IMR-90 (cell line): ENCODE measurements around the gene AREL1. TPM values are rescaled to one million over a fixed set of nuclear protein-coding genes. Genes with fewer than 3 reads are reported as not detected.

Source experiments
- ATAC-seq: fragments of 200-7000 bp; cut with Tn5 transposase; 2 replicates; pipeline ENCODE4 v1.9.1; 2020; ENCODE audit warnings: low read depth, mild to moderate bottlenecking, moderate library complexity
- BruUV-seq: library from RNA; stranded (reverse); fragments of 400-500 nt; replicated peaks from 2 replicates; lab custom pipeline; 2021; lab: Mats Ljungman, UMichigan
- CTCF ChIA-PET: fragments of 300-600 bp; formaldehyde crosslinking; extraction: SDS; loops from one replicate; lab custom pipeline; 2021; ENCODE audit warnings: antibody characterized with exemption; lab: Yijun Ruan, JAX
- POLR2A ChIA-PET: fragments of 300-600 bp; sonication (Branson Sonifier 250); formaldehyde crosslinking; loops from one replicate; lab custom pipeline; 2022; ENCODE audit warnings: antibody characterized with exemption; ENCODE audit not compliant: unreplicated experiment; lab: Charles Lee
- DNase-seq: peaks from one replicate; pipeline ENCODE4 v3.0.0; 2013
- H2AFZ ChIP-seq: replicated peaks from 2 replicates; pipeline ENCODE3; 2013; ENCODE audit warnings: low read length, mild to moderate bottlenecking; ENCODE audit not compliant: poor library complexity
- H2AK5ac ChIP-seq: 2 replicates; pipeline ENCODE4 v1.6.1; 2013; ENCODE audit warnings: low read depth, low read length, inconsistent platforms
- H2AK9ac ChIP-seq: replicated peaks from 2 replicates; pipeline ENCODE3; 2013; ENCODE audit warnings: mild to moderate bottlenecking, low read depth, low read length, moderate library complexity; ENCODE audit not compliant: poor library complexity
- H2BK120ac ChIP-seq: 2 replicates; pipeline ENCODE4 v1.6.1; 2013; ENCODE audit warnings: low read depth, low read length, inconsistent platforms
- H2BK15ac ChIP-seq: 3 replicates; pipeline ENCODE4 v1.6.1; 2013; ENCODE audit warnings: low read depth, low read length, inconsistent platforms
- H2BK20ac ChIP-seq: 2 replicates; pipeline ENCODE4 v1.6.1; 2013; ENCODE audit warnings: low read depth, mild to moderate bottlenecking, inconsistent platforms, low read length, moderate library complexity
- H2BK5ac ChIP-seq: 2 replicates; pipeline ENCODE4 v1.6.1; 2013; ENCODE audit warnings: mild to moderate bottlenecking, low read depth, low read length, inconsistent platforms; ENCODE audit not compliant: poor library complexity, severe bottlenecking
- H3K14ac ChIP-seq: replicated peaks from 2 replicates; pipeline ENCODE4 v1.6.1; 2013; ENCODE audit warnings: low read depth, low read length, inconsistent platforms
- H3K18ac ChIP-seq: 2 replicates; pipeline ENCODE4 v1.6.1; 2013; ENCODE audit warnings: low read depth, low read length, control low read depth
- H3K23ac ChIP-seq: 2 replicates; pipeline ENCODE4 v1.6.1; 2013; ENCODE audit warnings: low read depth, low read length, inconsistent platforms
- H3K27ac ChIP-seq: 2 replicates; pipeline ENCODE4 v1.5.1; 2013; ENCODE audit warnings: mild to moderate bottlenecking, control low read depth, low read length; ENCODE audit not compliant: insufficient read depth
- H3K27me3 ChIP-seq: 2 replicates; pipeline ENCODE4 v1.6.1; 2013; ENCODE audit warnings: low read length; ENCODE audit not compliant: control insufficient read depth, insufficient read depth
- H3K36me3 ChIP-seq: 2 replicates; pipeline ENCODE4 v1.6.1; 2013; ENCODE audit warnings: low read length, mixed read lengths; ENCODE audit not compliant: control insufficient read depth, insufficient read depth
- H3K4ac ChIP-seq: 2 replicates; pipeline ENCODE4 v1.6.1; 2013; ENCODE audit warnings: low read depth, low read length, inconsistent platforms
- H3K4me1 ChIP-seq: 2 replicates; pipeline ENCODE4 v1.6.1; 2013; ENCODE audit warnings: low read length, mixed read lengths; ENCODE audit not compliant: control insufficient read depth, insufficient read depth
- H3K4me2 ChIP-seq: 2 replicates; pipeline ENCODE4 v1.6.1; 2013; ENCODE audit warnings: low read depth, mild to moderate bottlenecking, control low read depth, low read length, moderate library complexity
- H3K4me3 ChIP-seq: 2 replicates; pipeline ENCODE4 v1.5.1; 2013; ENCODE audit warnings: low read depth, mild to moderate bottlenecking, control low read depth, low read length, moderate library complexity; ENCODE audit not compliant: insufficient read depth
- H3K56ac ChIP-seq: 2 replicates; pipeline ENCODE4 v1.6.1; 2013; ENCODE audit warnings: low read length, inconsistent platforms; ENCODE audit not compliant: insufficient read depth; ENCODE audit errors: extremely low read depth
- H3K79me1 ChIP-seq, 2 experiments: 2 replicates each; pipeline ENCODE4 v1.6.1; 2013; ENCODE audit warnings: low read length in 2 of 2, inconsistent platforms in 1 of 2, low read depth in 1 of 2
- H3K9ac ChIP-seq: 2 replicates; pipeline ENCODE4 v1.6.1; 2013; ENCODE audit warnings: low read depth, low read length, control low read depth
- H3K9me1 ChIP-seq: 2 replicates; pipeline ENCODE4 v1.6.1; 2013; ENCODE audit warnings: low read length, inconsistent platforms; ENCODE audit not compliant: insufficient read depth
- H3K9me3 ChIP-seq: 2 replicates; pipeline ENCODE4 v1.6.1; 2013; ENCODE audit warnings: low read length; ENCODE audit not compliant: control insufficient read depth, insufficient read depth
- H4K20me1 ChIP-seq: 2 replicates; pipeline ENCODE4 v1.6.1; 2013; ENCODE audit warnings: low read length, inconsistent platforms; ENCODE audit not compliant: insufficient read depth
- H4K5ac ChIP-seq: 2 replicates; pipeline ENCODE4 v1.6.1; 2013; ENCODE audit warnings: mild to moderate bottlenecking, low read depth, low read length, control low read depth
- H4K8ac ChIP-seq, 2 experiments: 2 replicates each; pipeline ENCODE4 v1.6.1; 2013; ENCODE audit warnings: low read depth in 2 of 2, low read length in 2 of 2, control low read depth in 1 of 2, inconsistent platforms in 1 of 2
- H4K91ac ChIP-seq: 2 replicates; pipeline ENCODE4 v1.6.1; 2013; ENCODE audit warnings: low read depth, low read length, inconsistent platforms; ENCODE audit not compliant: insufficient read depth
- MXI1 ChIP-seq: IDR thresholded peaks from 2 replicates; pipeline ENCODE4 v1.6.1; 2012; ENCODE audit warnings: low read depth, mild to moderate bottlenecking, low read length, moderate library complexity, borderline replicate concordance
- RFX5 ChIP-seq: IDR thresholded peaks from 2 replicates; pipeline ENCODE4 v1.8.0; 2012; ENCODE audit warnings: low read depth, mild to moderate bottlenecking, low read length, moderate library complexity
- WGBS, 2 experiments: methylation state at CpG; one replicate each; pipeline versions ENCODE4 v1.1.5 to v1.1.7; 2013; ENCODE audit warnings: missing lambda C conversion rate in 2 of 2; ENCODE audit not compliant: insufficient read length in 1 of 2; ENCODE audit errors: extremely low coverage in 2 of 2; 5-methylcytosine and 5-hydroxymethylcytosine counted together
- dilution Hi-C: fragments of 300-500 bp; cut with HindIII; formaldehyde crosslinking; loops from one replicate; pipeline ENCODE4 v1.14.3; 2018; ENCODE audit warnings: low sequenced_read_pairs; ENCODE audit not compliant: unreplicated experiment
- in situ Hi-C: fragments of 300-500 bp; cut with MboI; formaldehyde crosslinking; loops from 3 replicates; pipeline ENCODE4 v1.14.3; 2019; ENCODE audit warnings: low sequenced_read_pairs, inconsistent platforms, mixed read lengths
- intact Hi-C: fragments of 100-400 bp; cut with micrococcal nuclease; formaldehyde crosslinking; loops from 2 replicates; pipeline ENCODE4 v1.10.0; 2022
- polyA plus RNA-seq, 3 experiments: library from polyadenylated mRNA; depleted of rRNA; stranded (reverse); fragments of >200 nt; gene quantifications; 2 replicates each; pipeline ENCODE4 v1.2.3, GENCODE V29; 2012; ENCODE audit warnings: low replicate concordance in 1 of 3
- total RNA-seq: library from RNA; depleted of rRNA; stranded (reverse); fragments of >200 nt; gene quantifications from 2 replicates; pipeline ENCODE4 v1.2.3, GENCODE V29; 2012
- TF ChIP-seq, protein P1 (sequence below): conservative IDR thresholded peaks from 2 replicates; pipeline ENCODE4 v1.5.1; 2012; ENCODE audit warnings: mild to moderate bottlenecking, low read depth, low read length, improper control_type of control experiment
- TF ChIP-seq, protein P2 (sequence below): fragments of 150-350 bp; IDR thresholded peaks from 2 replicates; pipeline ENCODE4 v1.6.1; 2017; ENCODE audit warnings: mild to moderate bottlenecking, antibody characterized with exemption, low read length, low read depth

Gene AREL1
- total and polyA plus RNA-seq, 2 of the 4 experiments (the other 2 are of a cell fraction) = 30.0 to 39.3 TPM

GRCh38 chr14:74638966-74639365, 73.9 kb downstream of the AREL1 start:
- H4K91ac ChIP-seq = no peak overlapping the region; the same call in 1 of the 2 replicates
- POLR2A ChIA-PET = no interaction called here
- H3K9me3 ChIP-seq = no peaks in the 10 kb centered on the region
- DNase-seq (no peak), ATAC-seq (no peak)
- H3K56ac ChIP-seq = no peak overlapping the region
- H3K36me3 ChIP-seq = no peaks in the 10 kb centered on the region
- H3K4me2 ChIP-seq = no peak overlapping the region
- H2BK5ac ChIP-seq = no peak overlapping the region
- H3K79me1 ChIP-seq = no peaks in the 10 kb centered on the region
- H2AFZ ChIP-seq = no peak overlapping the region
- intact Hi-C loops (no loop called here), in situ Hi-C loops (no loop called here), dilution Hi-C loops (no loop called here)
- H4K5ac ChIP-seq = no peak overlapping the region
- no peak overlapping the region for H3K4me3 ChIP-seq
- no peak overlapping the region for H3K18ac ChIP-seq
- H2BK20ac ChIP-seq = no peak overlapping the region
- H4K8ac ChIP-seq = no peak overlapping the region
- no peaks in the 10 kb centered on the region for H4K20me1 ChIP-seq
- H3K23ac ChIP-seq = no peak overlapping the region
- CTCF ChIA-PET = no interaction called here
- H3K4me1 ChIP-seq = peaks cover 25% of the 10 kb centered on the region
- H3K4ac ChIP-seq = no peak overlapping the region
- no peak overlapping the region; the same call in 1 of the 2 replicates for H2AK5ac ChIP-seq
- H2BK15ac ChIP-seq = peak overlapping the region; percentile 57; the same call in 1 of the 3 replicates
- no peak overlapping the region for H3K9ac ChIP-seq
- no peak overlapping the region for H3K14ac ChIP-seq
- no peak overlapping the region for H2BK120ac ChIP-seq
- no TSS peak for BruUV-seq
- TF ChIP-seq RFX5 (no peak), MXI1 (no peak)
- TF ChIP-seq, protein P1, sequence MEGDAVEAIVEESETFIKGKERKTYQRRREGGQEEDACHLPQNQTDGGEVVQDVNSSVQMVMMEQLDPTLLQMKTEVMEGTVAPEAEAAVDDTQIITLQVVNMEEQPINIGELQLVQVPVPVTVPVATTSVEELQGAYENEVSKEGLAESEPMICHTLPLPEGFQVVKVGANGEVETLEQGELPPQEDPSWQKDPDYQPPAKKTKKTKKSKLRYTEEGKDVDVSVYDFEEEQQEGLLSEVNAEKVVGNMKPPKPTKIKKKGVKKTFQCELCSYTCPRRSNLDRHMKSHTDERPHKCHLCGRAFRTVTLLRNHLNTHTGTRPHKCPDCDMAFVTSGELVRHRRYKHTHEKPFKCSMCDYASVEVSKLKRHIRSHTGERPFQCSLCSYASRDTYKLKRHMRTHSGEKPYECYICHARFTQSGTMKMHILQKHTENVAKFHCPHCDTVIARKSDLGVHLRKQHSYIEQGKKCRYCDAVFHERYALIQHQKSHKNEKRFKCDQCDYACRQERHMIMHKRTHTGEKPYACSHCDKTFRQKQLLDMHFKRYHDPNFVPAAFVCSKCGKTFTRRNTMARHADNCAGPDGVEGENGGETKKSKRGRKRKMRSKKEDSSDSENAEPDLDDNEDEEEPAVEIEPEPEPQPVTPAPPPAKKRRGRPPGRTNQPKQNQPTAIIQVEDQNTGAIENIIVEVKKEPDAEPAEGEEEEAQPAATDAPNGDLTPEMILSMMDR = no peak
- TF ChIP-seq, protein P2, sequence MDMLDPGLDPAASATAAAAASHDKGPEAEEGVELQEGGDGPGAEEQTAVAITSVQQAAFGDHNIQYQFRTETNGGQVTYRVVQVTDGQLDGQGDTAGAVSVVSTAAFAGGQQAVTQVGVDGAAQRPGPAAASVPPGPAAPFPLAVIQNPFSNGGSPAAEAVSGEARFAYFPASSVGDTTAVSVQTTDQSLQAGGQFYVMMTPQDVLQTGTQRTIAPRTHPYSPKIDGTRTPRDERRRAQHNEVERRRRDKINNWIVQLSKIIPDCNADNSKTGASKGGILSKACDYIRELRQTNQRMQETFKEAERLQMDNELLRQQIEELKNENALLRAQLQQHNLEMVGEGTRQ = no peak
- no CpG with 5 or more reads among the region's 1 CpG for WGBS, 2 experiments
- no peaks in the 10 kb centered on the region; the same call in 1 of the 2 replicates for H3K9me1 ChIP-seq
- no peak overlapping the region for H3K27ac ChIP-seq
- H3K27me3 ChIP-seq = no peaks in the 10 kb centered on the region
- H2AK9ac ChIP-seq = no peak overlapping the region
